Body of pancreas (tissue), 4 donors: Measurements from ENCODE around the gene PPP1R7.

Experiments
- POLR2A ChIP-seq, 3 donors: fragments of 450-650 bp; IDR thresholded peaks; one replicate each; pipeline ENCODE4 v1.6.1; 2016; ENCODE audit warnings: antibody characterized with exemption in 3 of 3, mild to moderate bottlenecking in 2 of 3
- TF ChIP-seq, protein P1 (sequence below), 7 experiments: fragments of 450-650 bp in 4 of 7; fragments of 200-600 bp in 3 of 7; sonication (generic) in 3 of 7; IDR thresholded peaks; one replicate each; pipeline ENCODE4 v1.5.1; 2016 to 2019; ENCODE audit warnings: antibody characterized with exemption in 7 of 7

DNA sequence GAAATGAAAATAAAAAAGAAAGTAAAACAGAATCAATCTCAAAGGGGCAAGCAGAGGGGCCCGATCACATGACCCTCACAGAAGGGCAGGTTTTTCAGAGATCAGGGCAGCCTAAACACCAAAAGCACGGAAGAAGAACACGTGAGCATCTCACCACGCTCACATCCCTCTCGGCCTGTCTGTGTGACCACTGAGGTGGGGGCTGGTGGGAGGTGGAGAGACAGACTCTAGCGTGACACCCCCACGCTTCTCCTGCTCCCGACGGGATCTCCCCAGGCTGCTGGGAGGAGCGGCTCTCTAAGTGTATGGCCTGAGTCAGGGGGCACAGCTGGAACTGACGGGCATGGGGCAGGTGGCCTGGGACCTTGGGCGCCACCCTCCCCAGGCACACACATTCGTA lies 24.6 kb upstream of the PPP1R7 start:
- TF ChIP-seq, protein P1, sequence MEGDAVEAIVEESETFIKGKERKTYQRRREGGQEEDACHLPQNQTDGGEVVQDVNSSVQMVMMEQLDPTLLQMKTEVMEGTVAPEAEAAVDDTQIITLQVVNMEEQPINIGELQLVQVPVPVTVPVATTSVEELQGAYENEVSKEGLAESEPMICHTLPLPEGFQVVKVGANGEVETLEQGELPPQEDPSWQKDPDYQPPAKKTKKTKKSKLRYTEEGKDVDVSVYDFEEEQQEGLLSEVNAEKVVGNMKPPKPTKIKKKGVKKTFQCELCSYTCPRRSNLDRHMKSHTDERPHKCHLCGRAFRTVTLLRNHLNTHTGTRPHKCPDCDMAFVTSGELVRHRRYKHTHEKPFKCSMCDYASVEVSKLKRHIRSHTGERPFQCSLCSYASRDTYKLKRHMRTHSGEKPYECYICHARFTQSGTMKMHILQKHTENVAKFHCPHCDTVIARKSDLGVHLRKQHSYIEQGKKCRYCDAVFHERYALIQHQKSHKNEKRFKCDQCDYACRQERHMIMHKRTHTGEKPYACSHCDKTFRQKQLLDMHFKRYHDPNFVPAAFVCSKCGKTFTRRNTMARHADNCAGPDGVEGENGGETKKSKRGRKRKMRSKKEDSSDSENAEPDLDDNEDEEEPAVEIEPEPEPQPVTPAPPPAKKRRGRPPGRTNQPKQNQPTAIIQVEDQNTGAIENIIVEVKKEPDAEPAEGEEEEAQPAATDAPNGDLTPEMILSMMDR (IDR thresholded peaks at IDR 0.05) = no peak
- TF ChIP-seq POLR2A (IDR thresholded peaks at IDR 0.05) = no peak
